Activated naive CD8-positive, alpha-beta T cell (primary cell): Measurements from ENCODE around the gene ZNF507.
"Not testable (repeated sequence)": the region's sequence is repeated elsewhere in the genome, so short reads cannot be mapped to it uniquely, and the experiment has no call there.

ENCODE experiments used
- H3K27ac Mint-ChIP-seq: one replicate; pipeline ENCODE4 v1.8.0; 2021; ENCODE audit warnings: mixed read lengths
- H3K27me3 Mint-ChIP-seq: one replicate; pipeline ENCODE4 v1.8.0; 2021; ENCODE audit warnings: mixed read lengths
- H3K36me3 Mint-ChIP-seq: one replicate; pipeline ENCODE4 v1.8.0; 2021; ENCODE audit warnings: mixed read lengths
- H3K4me1 Mint-ChIP-seq: one replicate; pipeline ENCODE4 v1.8.0; 2021; ENCODE audit warnings: low read depth, mixed read lengths
- H3K4me3 Mint-ChIP-seq: one replicate; pipeline ENCODE4 v1.8.0; 2021; ENCODE audit warnings: mild to moderate bottlenecking, mixed read lengths
- H3K9me3 Mint-ChIP-seq: one replicate; pipeline ENCODE4 v1.8.0; 2021; ENCODE audit warnings: low read depth, mixed read lengths

ZNF507 gene

DNA sequence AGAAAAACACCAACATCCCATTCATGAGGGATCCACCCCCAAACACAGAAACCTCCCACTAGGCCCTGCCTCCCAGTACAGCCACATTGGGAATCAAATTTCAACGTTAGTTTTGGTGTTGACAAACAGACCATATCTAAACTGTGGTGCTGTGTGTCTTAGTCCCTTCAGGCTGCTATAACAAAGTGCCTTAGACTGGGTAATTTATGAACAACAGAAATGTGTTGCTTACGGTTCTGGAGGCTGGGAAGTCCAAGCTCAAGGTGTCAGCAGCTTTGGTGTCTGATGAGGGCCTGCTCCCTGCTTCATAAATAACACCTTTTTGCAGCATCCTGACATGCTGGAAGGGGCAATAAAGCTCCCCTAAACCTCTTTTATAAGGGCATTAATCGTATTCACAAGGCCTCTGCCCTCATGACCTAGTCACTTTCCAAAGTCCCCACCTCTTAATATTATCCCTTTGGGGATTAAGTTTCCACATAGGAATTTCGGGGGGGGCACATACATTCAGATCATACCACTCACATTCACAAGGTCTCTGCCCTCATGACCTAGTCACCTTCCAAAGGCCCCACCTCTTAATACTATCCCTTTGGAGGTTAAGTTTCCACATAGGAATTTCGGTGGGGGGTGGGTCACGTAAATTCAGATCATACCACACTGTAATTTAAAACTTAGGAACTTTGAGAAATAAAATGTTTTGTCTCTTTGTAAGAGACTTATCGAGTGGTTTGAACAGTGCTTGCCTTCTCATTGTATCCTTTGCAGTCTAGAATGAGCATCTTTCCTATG is 27.5 kb downstream of the ZNF507 start:
- Mint-ChIP-seq H3K27me3 (no peaks in the 10 kb centered on the region), H3K4me3 (no peak overlapping the region), H3K27ac (no peak overlapping the region), H3K4me1 (peaks cover 15% of the 10 kb centered on the region), H3K36me3 (peaks cover 21% of the 10 kb centered on the region), H3K9me3 (no peaks in the 10 kb centered on the region)

DNA sequence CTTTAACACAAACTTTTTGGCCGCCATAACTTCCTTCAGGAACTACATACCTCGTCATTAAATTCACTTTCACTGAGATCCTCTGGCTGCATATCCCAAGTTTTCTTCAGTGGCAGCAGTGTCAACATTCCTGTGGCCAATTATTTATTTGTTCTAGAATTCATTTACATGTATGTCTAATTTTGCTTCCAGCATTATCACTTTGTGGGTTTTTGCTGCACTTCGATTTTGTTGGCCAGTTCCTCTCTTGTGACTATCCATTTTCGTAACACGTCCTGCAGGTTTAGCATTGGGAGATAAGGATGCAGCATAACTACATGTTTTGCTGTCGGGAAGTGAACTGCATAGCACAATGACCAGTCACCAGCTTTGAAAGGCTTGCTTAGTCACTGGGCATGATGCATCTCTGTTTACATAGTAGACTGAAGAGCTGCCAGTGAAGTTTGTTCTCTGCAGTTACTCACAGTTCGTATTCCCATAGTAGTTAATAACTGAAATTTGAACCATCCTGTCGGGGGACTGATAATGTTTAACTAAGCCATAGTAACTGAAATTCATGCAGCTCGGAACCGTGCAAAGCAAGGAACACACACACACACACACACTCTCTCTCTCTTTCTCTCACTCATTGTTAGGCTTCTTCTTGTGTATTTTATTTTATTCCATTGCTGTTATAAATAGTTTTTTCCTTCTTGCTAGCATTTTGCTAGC is 28.3 kb downstream of the ZNF507 start:
- Mint-ChIP-seq H3K27ac (no peak overlapping the region), H3K36me3 (peaks cover 19% of the 10 kb centered on the region), H3K27me3 (no peaks in the 10 kb centered on the region), H3K4me1 (peaks cover 9% of the 10 kb centered on the region), H3K9me3 (no peaks in the 10 kb centered on the region), H3K4me3 (no peak overlapping the region)

DNA sequence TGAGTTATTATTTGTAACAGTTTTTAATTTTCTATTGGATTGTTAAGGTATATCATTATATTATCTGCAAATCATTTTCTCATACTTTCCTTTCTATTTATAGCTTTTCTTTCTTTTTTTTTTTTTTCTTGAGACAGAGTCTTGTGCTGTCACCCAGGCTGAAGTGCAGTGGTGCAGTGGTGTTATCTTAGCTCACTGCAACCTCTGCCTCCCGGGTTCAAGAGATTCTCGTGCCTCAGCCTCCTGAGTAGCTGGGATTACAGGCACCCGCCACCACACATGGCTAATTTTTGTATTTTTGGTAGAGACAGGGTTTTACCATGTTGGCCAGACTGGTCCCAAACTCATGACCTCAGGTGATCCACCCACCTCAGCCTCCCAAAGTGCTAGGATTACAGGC is 29.0 kb downstream of the ZNF507 start:
- H3K27ac Mint-ChIP-seq, H3K9me3 Mint-ChIP-seq, H3K4me3 Mint-ChIP-seq, H3K27me3 Mint-ChIP-seq, H3K4me1 Mint-ChIP-seq: not testable (repeated sequence)
- peaks cover 17% of the 10 kb centered on the region for H3K36me3 Mint-ChIP-seq

DNA sequence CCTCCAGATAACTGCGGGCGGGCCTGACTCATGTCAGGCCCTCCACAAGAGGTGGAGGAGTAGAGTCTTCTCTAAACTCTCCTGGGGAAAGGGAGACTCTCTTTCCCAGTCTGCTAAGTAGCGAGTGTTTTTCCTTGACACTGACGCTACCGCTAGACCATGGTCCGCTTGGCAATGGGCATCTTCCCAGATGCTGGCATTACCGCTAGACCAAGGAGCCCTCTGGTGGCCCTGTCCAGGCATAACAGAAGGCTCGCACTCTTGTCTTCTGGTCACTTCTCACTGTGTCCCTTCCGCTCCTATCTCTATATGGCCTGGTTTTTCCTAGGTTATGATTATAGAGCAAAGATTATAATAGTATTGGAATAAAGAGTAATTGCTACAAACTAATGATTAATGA is 31.7 kb downstream of the ZNF507 start:
- not testable (repeated sequence) for H3K4me1 Mint-ChIP-seq, H3K27me3 Mint-ChIP-seq, H3K4me3 Mint-ChIP-seq, H3K27ac Mint-ChIP-seq, H3K9me3 Mint-ChIP-seq
- peaks cover 14% of the 10 kb centered on the region for H3K36me3 Mint-ChIP-seq

DNA sequence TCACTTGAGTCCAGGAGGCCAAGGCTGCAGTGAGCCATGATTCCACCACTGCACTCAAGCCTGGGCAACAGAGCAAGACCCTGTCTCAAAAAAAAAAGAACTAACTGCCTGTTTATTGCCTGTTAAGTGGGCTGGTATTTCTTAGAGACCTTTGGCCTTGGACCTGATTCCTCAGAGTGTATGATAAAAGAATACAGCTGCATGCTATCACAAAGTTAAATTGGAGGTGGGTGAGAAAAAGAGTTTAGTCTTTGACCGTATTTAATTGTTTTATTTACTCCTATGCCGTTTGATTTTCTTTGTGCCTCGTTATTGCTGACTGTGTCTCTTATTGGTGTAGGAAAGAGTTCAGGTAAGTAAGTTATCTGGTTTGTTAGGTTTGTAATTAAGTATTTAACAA is 34.9 kb downstream of the ZNF507 start:
- H3K27ac Mint-ChIP-seq, result no peak overlapping the region
- no peaks in the 10 kb centered on the region for H3K9me3 Mint-ChIP-seq
- H3K4me3 Mint-ChIP-seq, result no peak overlapping the region
- peaks cover 8% of the 10 kb centered on the region for H3K36me3 Mint-ChIP-seq
- H3K4me1 Mint-ChIP-seq, result peaks cover 5% of the 10 kb centered on the region
- H3K27me3 Mint-ChIP-seq, result no peaks in the 10 kb centered on the region

DNA sequence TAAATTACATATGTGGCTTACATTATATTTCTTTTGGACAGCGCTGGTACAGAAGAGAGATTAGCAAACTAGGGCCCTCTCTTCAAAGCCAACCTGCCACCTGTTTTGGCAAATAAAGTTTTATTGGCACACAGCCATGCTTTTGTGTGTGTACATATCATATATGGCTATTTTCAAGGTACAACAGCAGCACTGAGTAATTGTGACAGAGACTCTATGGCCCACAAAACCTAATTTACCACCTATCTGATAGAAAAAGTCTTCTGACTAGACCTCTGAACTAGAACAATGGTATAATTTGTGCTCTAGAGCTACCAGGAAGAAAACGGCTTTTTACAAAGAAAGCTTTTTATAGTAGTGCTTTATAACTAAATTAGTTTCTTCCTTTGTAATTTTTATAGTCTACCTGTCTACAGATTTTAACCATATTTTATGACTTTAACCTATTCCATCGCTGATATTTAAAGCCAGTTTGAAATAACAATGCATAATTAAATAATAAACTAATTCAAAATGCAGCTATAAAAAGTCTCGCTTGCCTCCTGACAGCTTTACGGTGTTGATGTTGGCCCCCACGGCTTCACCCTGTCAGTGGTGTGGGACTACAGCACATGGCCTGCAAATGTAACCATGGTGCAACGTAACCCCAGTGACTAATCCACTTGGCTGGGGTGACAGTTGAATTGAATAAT is 42.4 kb downstream of the ZNF507 start:
- H3K4me1 Mint-ChIP-seq, result peaks cover under 1% of the 10 kb centered on the region
- no peak overlapping the region for H3K27ac Mint-ChIP-seq
- no peaks in the 10 kb centered on the region for H3K27me3 Mint-ChIP-seq
- no peak overlapping the region for H3K4me3 Mint-ChIP-seq
- peaks cover 2% of the 10 kb centered on the region for H3K36me3 Mint-ChIP-seq
- no peaks in the 10 kb centered on the region for H3K9me3 Mint-ChIP-seq

DNA sequence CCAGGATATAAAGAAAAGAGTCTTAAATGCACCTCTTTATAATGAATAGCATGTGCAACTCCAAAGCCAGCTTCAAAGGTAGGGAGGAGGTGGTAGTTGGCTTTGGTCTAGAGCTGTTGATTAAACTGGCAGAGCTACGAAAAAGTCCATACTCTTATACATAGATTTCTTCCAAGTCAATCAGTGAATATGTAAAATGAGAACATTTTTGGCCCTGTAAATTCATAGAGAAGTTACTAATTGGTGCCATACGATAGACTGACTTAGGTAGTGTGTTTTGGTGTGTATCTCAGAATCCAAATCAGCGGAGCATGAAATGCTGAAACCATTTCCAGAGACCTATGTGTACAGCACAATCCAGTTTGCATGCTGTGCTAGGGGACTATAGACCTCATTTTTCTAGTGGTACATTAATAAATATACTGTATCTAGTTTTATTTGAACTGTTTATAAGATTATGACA is 43.0 kb downstream of the ZNF507 start:
- Mint-ChIP-seq H3K27me3 (no peaks in the 10 kb centered on the region), H3K9me3 (no peaks in the 10 kb centered on the region), H3K27ac (no peak overlapping the region), H3K4me1 (no peaks in the 10 kb centered on the region), H3K4me3 (no peak overlapping the region), H3K36me3 (peaks cover 2% of the 10 kb centered on the region)

DNA sequence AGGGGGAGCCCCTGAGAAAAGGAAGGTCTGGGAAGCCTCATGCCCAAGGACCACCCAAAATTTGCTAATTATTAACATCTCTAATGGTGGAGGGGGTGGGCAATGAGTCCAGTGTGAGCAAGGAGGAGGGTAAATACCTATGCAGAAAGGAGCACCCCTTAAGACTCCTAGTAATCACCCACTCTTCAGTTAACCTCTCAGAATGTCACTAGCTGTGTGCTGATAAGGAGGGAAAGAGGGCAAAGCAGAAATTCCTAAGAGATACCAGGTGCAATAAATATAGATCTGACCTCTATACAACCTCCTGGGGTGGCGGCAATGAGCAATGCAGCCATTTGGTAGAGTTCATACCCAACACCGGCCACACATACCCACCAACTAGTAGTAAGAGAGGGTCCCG is 47.5 kb downstream of the ZNF507 start:
- Mint-ChIP-seq H3K27me3 (no peaks in the 10 kb centered on the region), H3K27ac (no peak overlapping the region), H3K4me3 (no peak overlapping the region), H3K36me3 (peaks cover 10% of the 10 kb centered on the region), H3K4me1 (peaks cover 8% of the 10 kb centered on the region), H3K9me3 (no peaks in the 10 kb centered on the region)

DNA sequence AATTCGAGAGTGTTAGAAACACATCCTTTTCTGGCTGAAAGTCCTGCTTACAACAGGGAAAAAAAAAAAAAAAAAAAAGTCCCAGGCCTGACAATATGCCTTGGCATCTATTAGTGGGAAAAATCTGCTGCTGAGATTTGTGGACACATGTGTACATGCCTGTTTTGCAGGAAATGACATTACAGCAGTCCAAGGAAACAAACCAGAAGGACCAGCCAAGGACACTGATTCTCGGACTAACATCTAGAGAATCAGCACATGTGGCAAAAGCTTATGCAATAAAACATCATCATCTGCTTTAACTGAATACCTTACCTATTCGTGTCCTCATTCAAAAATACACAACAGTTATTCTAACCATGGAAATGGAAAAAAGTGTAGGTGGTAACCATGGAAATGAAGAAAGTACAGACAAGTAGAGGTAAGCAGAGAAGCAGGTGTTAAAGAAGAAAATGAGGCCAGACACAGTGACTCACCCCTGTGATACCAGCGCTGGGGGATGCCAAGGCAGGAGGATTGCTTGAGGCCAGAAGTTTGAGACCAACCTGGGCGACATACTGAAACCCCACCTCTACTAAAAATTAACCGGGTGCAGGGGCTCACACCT is 50.7 kb downstream of the ZNF507 start:
- peak overlapping the region; percentile 22 for H3K27ac Mint-ChIP-seq
- H3K9me3 Mint-ChIP-seq, result no peaks in the 10 kb centered on the region
- H3K36me3 Mint-ChIP-seq, result peaks cover 8% of the 10 kb centered on the region
- H3K4me3 Mint-ChIP-seq, result no peak overlapping the region
- H3K4me1 Mint-ChIP-seq, result peaks cover 8% of the 10 kb centered on the region
- no peaks in the 10 kb centered on the region for H3K27me3 Mint-ChIP-seq

DNA sequence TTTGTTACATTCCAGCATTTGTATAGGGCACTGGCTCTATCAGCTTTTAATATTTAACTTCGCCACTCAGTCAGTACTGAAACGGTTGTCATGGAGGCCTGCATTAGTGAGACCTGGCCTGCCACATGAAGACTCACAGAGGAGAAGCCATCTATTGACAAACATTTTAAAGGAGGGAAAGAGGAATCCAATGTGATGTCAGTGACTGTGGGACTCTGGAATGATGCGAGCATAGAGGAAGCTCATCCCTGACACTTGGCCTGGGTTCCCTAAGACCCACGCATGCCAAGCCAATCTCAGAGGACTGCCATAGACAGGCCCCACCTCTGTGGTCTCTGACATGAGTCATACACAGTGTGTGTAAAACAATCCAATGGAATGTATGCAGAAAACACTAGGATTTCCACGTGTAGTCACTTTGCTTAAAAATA is 52.3 kb downstream of the ZNF507 start:
- Mint-ChIP-seq H3K4me1 (peaks cover 10% of the 10 kb centered on the region), H3K36me3 (peaks cover 8% of the 10 kb centered on the region), H3K9me3 (no peaks in the 10 kb centered on the region)

DNA sequence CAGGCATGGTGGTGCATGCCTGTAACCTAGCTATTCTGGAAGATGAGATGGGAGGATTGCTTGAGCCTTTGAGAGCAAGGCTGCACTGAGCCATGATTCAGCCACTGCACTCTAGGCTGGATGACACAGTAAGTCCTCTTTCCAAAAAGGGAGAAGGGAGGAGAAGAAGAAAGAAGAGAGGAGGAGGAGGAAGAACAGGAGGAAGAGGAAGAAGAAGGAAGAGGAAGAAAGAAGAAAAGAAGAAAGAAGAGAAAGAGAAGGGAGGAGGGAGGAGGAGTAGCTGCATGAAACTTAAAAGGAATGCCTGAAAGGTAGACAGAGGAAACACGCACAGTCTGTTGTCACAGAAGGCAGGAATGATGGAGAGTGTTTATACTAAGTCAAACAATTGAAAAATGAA is 56.6 kb downstream of the ZNF507 start:
- Mint-ChIP-seq H3K27ac (no peak overlapping the region), H3K27me3 (no peaks in the 10 kb centered on the region), H3K4me3 (peak overlapping the region; percentile 52), H3K9me3 (no peaks in the 10 kb centered on the region), H3K36me3 (no peaks in the 10 kb centered on the region), H3K4me1 (peaks cover 16% of the 10 kb centered on the region)

More for the DNA sequence above, 52.3 kb downstream of the ZNF507 start:
- Mint-ChIP-seq H3K27me3 (no peaks in the 10 kb centered on the region), H3K27ac (no peak overlapping the region), H3K4me3 (no peak overlapping the region)

DNA sequence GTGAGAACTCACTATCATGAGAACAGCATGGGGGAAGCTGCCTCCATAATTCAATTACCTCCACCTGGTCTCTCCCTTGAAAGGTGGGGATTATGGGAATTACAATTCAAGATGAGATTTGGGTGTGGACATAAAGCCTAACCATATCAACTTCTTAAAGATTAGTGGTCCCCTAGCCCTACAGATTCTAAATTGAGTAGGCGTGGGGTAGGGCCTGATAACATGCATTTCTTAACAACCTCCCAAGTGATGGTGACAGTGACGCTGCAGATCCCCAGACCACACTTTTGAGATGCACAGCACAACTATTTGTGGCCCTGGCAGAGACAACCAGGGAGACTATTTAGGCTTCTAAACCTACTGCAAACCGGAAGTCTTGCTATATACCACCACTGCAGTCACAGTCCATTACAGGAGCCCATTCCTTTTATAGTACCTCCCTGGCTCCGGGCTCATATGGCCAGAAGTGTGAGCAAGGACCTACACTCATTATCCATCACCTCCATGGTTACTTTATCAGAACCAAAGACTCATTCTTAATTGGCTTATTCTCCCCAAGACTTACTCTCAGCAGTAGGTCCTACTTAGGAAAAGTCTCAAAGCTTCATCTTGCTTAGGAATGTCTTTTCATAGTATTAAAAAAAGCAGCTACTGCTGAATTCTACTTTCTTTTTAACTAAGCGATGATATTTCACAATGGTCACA is 58.0 kb downstream of the ZNF507 start:
- Mint-ChIP-seq H3K27me3 (no peaks in the 10 kb centered on the region), H3K36me3 (peaks cover 4% of the 10 kb centered on the region), H3K4me1 (peaks cover 16% of the 10 kb centered on the region), H3K27ac (peak overlapping the region; percentile 64), H3K9me3 (no peaks in the 10 kb centered on the region), H3K4me3 (peak overlapping the region; percentile 90)

DNA sequence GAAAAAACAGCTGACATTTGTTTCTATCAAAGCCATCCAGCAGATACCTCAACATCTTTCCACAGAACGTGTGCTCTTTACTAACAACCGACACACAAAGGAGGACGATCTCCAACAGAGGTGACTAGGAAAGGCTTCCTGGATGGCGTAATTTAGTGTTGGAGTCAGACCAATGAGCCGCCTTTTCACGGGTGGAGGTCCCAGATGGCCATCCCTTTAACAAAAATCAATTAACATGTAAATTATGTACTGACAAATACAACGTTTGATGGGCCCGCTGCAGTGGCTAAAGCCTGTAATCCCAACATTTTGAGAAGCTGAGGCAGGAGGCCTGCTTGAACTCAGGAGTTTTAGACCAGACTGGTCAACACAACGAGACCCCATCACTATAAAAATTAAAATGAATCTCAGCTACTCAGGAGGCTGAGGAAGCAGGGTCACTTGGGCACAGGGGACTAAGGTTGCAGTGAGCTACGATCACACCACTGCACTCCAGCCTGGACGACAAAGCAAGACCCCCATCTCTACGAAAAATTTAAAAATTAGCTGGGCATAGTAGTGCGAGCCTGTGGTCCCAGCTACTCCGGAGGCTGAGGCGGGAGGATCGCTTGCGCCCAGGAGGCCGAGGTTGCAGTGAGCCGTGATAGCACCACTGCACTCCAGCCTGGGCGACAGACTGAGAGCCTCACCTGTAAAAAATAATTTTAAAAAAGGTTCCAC is 59.0 kb downstream of the ZNF507 start:
- Mint-ChIP-seq H3K9me3 (no peaks in the 10 kb centered on the region), H3K27me3 (no peaks in the 10 kb centered on the region), H3K4me1 (peaks cover 16% of the 10 kb centered on the region), H3K27ac (peak overlapping the region; percentile 84), H3K4me3 (peak overlapping the region; percentile 90), H3K36me3 (peaks cover 8% of the 10 kb centered on the region)

DNA sequence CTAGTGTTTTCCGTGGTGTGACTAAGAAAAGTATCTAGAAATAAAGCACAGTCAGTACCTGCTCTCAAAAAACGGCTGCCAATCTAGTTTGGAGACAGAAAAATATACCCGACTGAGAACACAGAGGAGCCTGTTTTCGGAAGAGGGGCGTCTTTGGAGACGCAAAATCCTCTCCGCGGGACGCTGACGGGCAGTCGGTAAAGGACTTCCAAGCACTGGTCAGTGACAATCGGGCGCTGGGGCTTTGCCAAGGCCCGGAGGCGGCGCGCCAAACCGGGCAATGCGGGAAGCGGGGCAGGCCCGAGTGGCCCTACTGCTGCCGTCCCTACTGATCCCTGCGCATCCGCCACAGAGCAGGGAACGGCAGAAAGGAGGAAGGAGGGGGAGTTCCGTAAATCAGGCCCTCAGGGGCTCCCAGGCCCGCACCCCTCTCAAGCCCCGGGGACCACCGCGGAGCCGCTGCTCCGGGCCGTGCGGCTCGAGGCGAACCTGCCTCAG is 59.6 kb downstream of the ZNF507 start:
- Mint-ChIP-seq H3K27me3 (no peaks in the 10 kb centered on the region), H3K9me3 (no peaks in the 10 kb centered on the region), H3K4me3 (peak overlapping the region; percentile 90), H3K27ac (peak overlapping the region; percentile 84), H3K36me3 (peaks cover 10% of the 10 kb centered on the region), H3K4me1 (peaks cover 16% of the 10 kb centered on the region)
